ENCODE data around the gene CCDC74A.
"Not testable (repeated sequence)": the region's sequence is repeated elsewhere in the genome, so short reads cannot be mapped to it uniquely, and the experiment has no call there.

CCDC74A gene

GRCh38 chr2:131566371-131566770 lies 38.7 kb downstream of the CCDC74A start:
- no peak for DNase-seq

- DNase-seq = no peak
Measured at GRCh38 chr2:131567891-131568290, 40.2 kb downstream of the CCDC74A start.

GRCh38 chr2:131568401-131568800 lies 40.7 kb downstream of the CCDC74A start:
- DNase-seq = not testable (repeated sequence)

GRCh38 chr2:131572175-131572574 lies 44.5 kb downstream of the CCDC74A start:
- no peak for DNase-seq

GRCh38 chr2:131577812-131578211 lies 50.1 kb downstream of the CCDC74A start:
- DNase-seq = no peak

GRCh38 chr2:131580187-131580586 lies 52.5 kb downstream of the CCDC74A start:
- DNase-seq = no peak
